Medulla oblongata (tissue), 1 donor: ENCODE results near the gene PIK3CG.

Source experiments
- DNase-seq: peaks from one replicate; pipeline ENCODE4 v3.0.0-alpha.2; 2015; ENCODE audit errors: extremely low spot score

Gene PIK3CG

GRCh38 chr7:106858618-106859532 lies 6.2 kb upstream of the PIK3CG start:
- no peak for DNase-seq

GRCh38 chr7:106862317-106863089 lies 2.6 kb upstream of the PIK3CG start:
- DNase-seq = no peak

- DNase-seq = no peak
These were observed 1.6 kb upstream of the PIK3CG start for GRCh38 chr7:106863274-106863997.

GRCh38 chr7:106864298-106865081 lies 592 bp upstream of the PIK3CG start:
- DNase-seq = no peak

- DNase-seq = peak; percentile 57
These were observed 1.5 kb downstream of the PIK3CG start for GRCh38 chr7:106866298-106867281.

- no peak for DNase-seq
These were observed 2.7 kb downstream of the PIK3CG start for GRCh38 chr7:106867641-106868351.

- DNase-seq = no peak
These were observed 3.3 kb downstream of the PIK3CG start for GRCh38 chr7:106868364-106868763.

- DNase-seq = no peak
These were observed 4.9 kb downstream of the PIK3CG start for GRCh38 chr7:106869954-106870353.

- no peak for DNase-seq
These were observed 5.4 kb downstream of the PIK3CG start for GRCh38 chr7:106870528-106870927.

- DNase-seq = peak; percentile 66
These were observed 5.9 kb downstream of the PIK3CG start for GRCh38 chr7:106870983-106871410.

- DNase-seq = no peak
These were observed 6.9 kb downstream of the PIK3CG start for GRCh38 chr7:106871793-106872571.

- DNase-seq = no peak
These were observed 7.7 kb downstream of the PIK3CG start for GRCh38 chr7:106872763-106873162.

GRCh38 chr7:106874076-106874475 lies 9.0 kb downstream of the PIK3CG start:
- no peak for DNase-seq

- no peak for DNase-seq
These were observed 10.4 kb downstream of the PIK3CG start for GRCh38 chr7:106875508-106875907.

- DNase-seq = no peak
These were observed 13.8 kb downstream of the PIK3CG start for GRCh38 chr7:106878748-106879439.

GRCh38 chr7:106881984-106882383 lies 16.9 kb downstream of the PIK3CG start:
- no peak for DNase-seq

GRCh38 chr7:106883456-106884026 lies 18.5 kb downstream of the PIK3CG start:
- DNase-seq = no peak

GRCh38 chr7:106885652-106886051 lies 20.6 kb downstream of the PIK3CG start:
- no peak for DNase-seq
